Upper lobe of left lung (tissue), 6 donors: ENCODE measurements around the gene MAPKBP1. TPM values are rescaled to one million over a fixed set of nuclear protein-coding genes. Genes with fewer than 3 reads are reported as not detected.

Source experiments
- ATAC-seq, 2 donors: fragments of 200-7000 bp; cut with Tn5 transposase; one replicate each; pipeline ENCODE4 v1.9.1; 2022; ENCODE audit warnings: mild to moderate bottlenecking in 2 of 2, moderate library complexity in 2 of 2; ENCODE audit not compliant: low FRiP score in 2 of 2
- DNase-seq, 2 donors: peaks; one replicate each; pipeline ENCODE4 v3.0.0-alpha.2; 2019 to 2020
- H3K27ac ChIP-seq, 4 donors: fragments of 200-600 bp; sonication (generic); one replicate each; pipeline ENCODE4 v1.5.1; 2016 to 2019
- H3K27me3 ChIP-seq, 4 donors: fragments of 200-600 bp; sonication (generic); one replicate each; pipeline ENCODE4 v1.5.1; 2017 to 2019
- H3K36me3 ChIP-seq, 4 donors: fragments of 200-600 bp; sonication (generic); one replicate each; pipeline ENCODE4 v1.5.1; 2016 to 2019
- H3K4me1 ChIP-seq, 4 donors: fragments of 200-600 bp; sonication (generic); one replicate each; pipeline ENCODE4 v1.5.1; 2018 to 2019
- H3K4me3 ChIP-seq, 4 donors: fragments of 200-600 bp; sonication (generic); one replicate each; pipeline ENCODE4 v1.5.1; 2017 to 2019; ENCODE audit warnings: mild to moderate bottlenecking in 2 of 4, moderate library complexity in 1 of 4
- H3K9me3 ChIP-seq, 4 donors: fragments of 200-600 bp; sonication (generic); one replicate each; pipeline ENCODE4 v1.5.1; 2018 to 2019
- CTCF ChIP-seq, 6 experiments: fragments of 450-650 bp in 4 of 6; fragments of 200-600 bp in 2 of 6; sonication (generic) in 2 of 6; IDR thresholded peaks; one replicate each; pipeline ENCODE4 v1.5.1; 2016 to 2019; ENCODE audit warnings: antibody characterized with exemption in 6 of 6
- EP300 ChIP-seq, 4 donors: sonication (generic); formaldehyde crosslinking; IDR thresholded peaks; one replicate each; pipeline ENCODE4 v1.5.1; 2017; ENCODE audit warnings: antibody characterized with exemption in 4 of 4, control low read depth in 2 of 4
- POLR2A ChIP-seq, 4 donors: fragments of 450-650 bp; IDR thresholded peaks; one replicate each; pipeline ENCODE4 v1.5.1; 2016 to 2017; ENCODE audit warnings: antibody characterized with exemption in 4 of 4, mild to moderate bottlenecking in 2 of 4
- POLR2AphosphoS5 ChIP-seq, 2 donors: sonication (generic); formaldehyde crosslinking; IDR thresholded peaks; one replicate each; pipeline ENCODE4 v1.5.1; 2017; ENCODE audit warnings: antibody characterized with exemption in 2 of 2
- WGBS, 2 donors: methylation state at CpG; one replicate each; pipeline ENCODE4 v1.1.5; 2017 to 2018; 5-methylcytosine and 5-hydroxymethylcytosine counted together
- total RNA-seq, 6 donors: library from RNA; depleted of rRNA in 4 of 6; stranded (reverse); fragments of >200 nt in 4 of 6; gene quantifications; one replicate each; pipeline versions ENCODE4 v1.1.0 to v1.2.1, GENCODE V29; 2016 to 2021
- donor health status: DM: no; HTN: no; CAD: no; lungs with moderate emphysema.
- donor health status: DM: no; HTN: yes; CAD: no; lungs with severe emphysema.

Gene MAPKBP1
- total RNA-seq, 6 donors from 2014 or later: 12.8 to 83.8 (median 26.8) TPM

- Histone ChIP-seq H3K4me1 (peaks cover 19 to 24% (median 22%) of the 10 kb centered on the region in 4 donors), H3K36me3 (peaks cover 0 to 12% (median 7%) of the 10 kb centered on the region in 4 donors), H3K27ac (peak overlapping the region in 1 of 4 donors; percentile 61), H3K9me3 (no peaks in the 10 kb centered on the region), H3K4me3 (no peak overlapping the region), H3K27me3 (no peaks in the 10 kb centered on the region)
- ATAC-seq (no peak), DNase-seq (no peak)
- TF ChIP-seq POLR2A (IDR thresholded peaks at IDR 0.05) (no peak), CTCF (IDR thresholded peaks at IDR 0.05) (no peak), EP300 (IDR thresholded peaks at IDR 0.05) (no peak), POLR2AphosphoS5 (IDR thresholded peaks at IDR 0.05) (no peak)
- 67% methylated on average over 10 of the region's 10 CpGs for WGBS, 2 donors
These were observed 21.9 kb downstream of the MAPKBP1 start for GRCh38 chr15:41795996-41796856.

GRCh38 chr15:41797201-41797944 is 23.1 kb downstream of the MAPKBP1 start:
- Histone ChIP-seq H3K27ac (no peak overlapping the region), H3K4me3 (no peak overlapping the region), H3K9me3 (no peaks in the 10 kb centered on the region), H3K4me1 (peaks cover 12 to 16% (median 15%) of the 10 kb centered on the region in 4 donors), H3K36me3 (peaks cover 0 to 17% (median 8%) of the 10 kb centered on the region in 4 donors), H3K27me3 (no peaks in the 10 kb centered on the region)
- DNase-seq: no peak
- TF ChIP-seq POLR2A (IDR thresholded peaks at IDR 0.05) (no peak), EP300 (IDR thresholded peaks at IDR 0.05) (no peak), CTCF (IDR thresholded peaks at IDR 0.05) (no peak), POLR2AphosphoS5 (IDR thresholded peaks at IDR 0.05) (no peak)
- WGBS, 2 donors: 76 to 81% methylated on average over 8 of the region's 8 CpGs
- ATAC-seq: no peak

- Histone ChIP-seq H3K9me3 (no peaks in the 10 kb centered on the region), H3K4me3 (no peak overlapping the region), H3K27ac (no peak overlapping the region), H3K4me1 (peaks cover 12 to 16% (median 15%) of the 10 kb centered on the region in 4 donors), H3K27me3 (no peaks in the 10 kb centered on the region), H3K36me3 (peaks cover 0 to 17% (median 8%) of the 10 kb centered on the region in 4 donors)
- TF ChIP-seq POLR2AphosphoS5 (IDR thresholded peaks at IDR 0.05) (no peak), CTCF (IDR thresholded peaks at IDR 0.05) (no peak), EP300 (IDR thresholded peaks at IDR 0.05) (no peak), POLR2A (IDR thresholded peaks at IDR 0.05) (no peak)
- DNase-seq: no peak
- ATAC-seq: no peak
- WGBS, 2 donors: 74 to 82% methylated on average over 8 to 9 of the region's 9 CpGs
These were observed 24.6 kb downstream of the MAPKBP1 start for GRCh38 chr15:41798607-41799487.

GRCh38 chr15:41799488-41799805 is 25.2 kb downstream of the MAPKBP1 start:
- Histone ChIP-seq H3K36me3 (peaks cover 0 to 17% (median 8%) of the 10 kb centered on the region in 4 donors), H3K4me3 (no peak overlapping the region), H3K4me1 (peaks cover 12 to 16% (median 15%) of the 10 kb centered on the region in 4 donors), H3K27ac (no peak overlapping the region), H3K27me3 (no peaks in the 10 kb centered on the region), H3K9me3 (no peaks in the 10 kb centered on the region)
- TF ChIP-seq EP300 (IDR thresholded peaks at IDR 0.05): no peak
- no peak for TF ChIP-seq CTCF (IDR thresholded peaks at IDR 0.05)
- no peak for TF ChIP-seq POLR2A (IDR thresholded peaks at IDR 0.05)
- no peak for TF ChIP-seq POLR2AphosphoS5 (IDR thresholded peaks at IDR 0.05)
- ATAC-seq: no peak
- no peak for DNase-seq
- 87 to 98% methylated on average over 5 of the region's 5 CpGs for WGBS, 2 donors
